ENCODE results near the gene ADGRL3.

DNA sequence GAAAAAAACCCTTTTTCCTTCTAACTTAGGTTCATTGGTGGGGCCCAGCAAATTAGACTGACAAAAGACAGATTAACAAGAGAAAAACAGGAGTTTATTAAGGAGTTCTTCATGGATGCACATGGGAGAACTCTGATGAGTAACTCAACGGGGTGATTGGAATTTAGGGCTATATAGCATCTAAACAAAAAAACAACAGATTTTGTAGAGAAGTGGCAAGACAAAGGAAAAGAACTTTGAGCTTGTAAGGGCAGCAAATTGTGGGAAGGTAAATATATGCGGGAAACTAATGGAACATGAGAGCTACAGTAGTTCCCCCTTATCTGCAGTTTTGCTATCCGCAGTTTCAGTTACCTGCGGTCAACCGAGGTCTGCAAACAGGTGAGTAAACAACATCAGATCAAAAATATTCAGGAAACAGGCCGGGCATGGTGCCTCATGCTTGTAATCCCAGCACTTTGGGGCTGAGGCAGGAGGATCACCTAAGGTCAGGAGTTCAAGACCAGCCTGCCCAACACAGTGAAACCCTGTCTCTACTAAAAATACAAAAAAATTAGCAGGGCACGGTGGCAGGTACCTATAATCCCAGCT is 573.6 kb downstream of the ADGRL3 start:
- TF ChIP-seq, protein P1, sequence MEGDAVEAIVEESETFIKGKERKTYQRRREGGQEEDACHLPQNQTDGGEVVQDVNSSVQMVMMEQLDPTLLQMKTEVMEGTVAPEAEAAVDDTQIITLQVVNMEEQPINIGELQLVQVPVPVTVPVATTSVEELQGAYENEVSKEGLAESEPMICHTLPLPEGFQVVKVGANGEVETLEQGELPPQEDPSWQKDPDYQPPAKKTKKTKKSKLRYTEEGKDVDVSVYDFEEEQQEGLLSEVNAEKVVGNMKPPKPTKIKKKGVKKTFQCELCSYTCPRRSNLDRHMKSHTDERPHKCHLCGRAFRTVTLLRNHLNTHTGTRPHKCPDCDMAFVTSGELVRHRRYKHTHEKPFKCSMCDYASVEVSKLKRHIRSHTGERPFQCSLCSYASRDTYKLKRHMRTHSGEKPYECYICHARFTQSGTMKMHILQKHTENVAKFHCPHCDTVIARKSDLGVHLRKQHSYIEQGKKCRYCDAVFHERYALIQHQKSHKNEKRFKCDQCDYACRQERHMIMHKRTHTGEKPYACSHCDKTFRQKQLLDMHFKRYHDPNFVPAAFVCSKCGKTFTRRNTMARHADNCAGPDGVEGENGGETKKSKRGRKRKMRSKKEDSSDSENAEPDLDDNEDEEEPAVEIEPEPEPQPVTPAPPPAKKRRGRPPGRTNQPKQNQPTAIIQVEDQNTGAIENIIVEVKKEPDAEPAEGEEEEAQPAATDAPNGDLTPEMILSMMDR (IDR thresholded peaks at IDR 0.05), result no peak
- no peak for TF ChIP-seq EZH2 (IDR thresholded peaks at IDR 0.05; ENCODE audit: borderline replicate concordance, insufficient read depth, low read depth, low read length, poor library complexity, severe bottlenecking)

Data from B cell (primary cell).